ENCODE results near the gene RBSN. TPM values are rescaled to one million over a fixed set of nuclear protein-coding genes. Genes with fewer than 3 reads are reported as not detected.

RBSN gene
- total RNA-seq, 1 experiment from 2014 or later: 20.7 TPM

- no peaks in the 10 kb centered on the region for H3K9me2 ChIP-seq (ENCODE audit: insufficient read depth)
- H3K4me2 ChIP-seq: no peak overlapping the region
- no peak overlapping the region for H2AFZ ChIP-seq
- no peaks in the 10 kb centered on the region for H4K20me1 ChIP-seq (ENCODE audit: insufficient read depth)
- intact Hi-C loops (cut with micrococcal nuclease; ENCODE audit: unreplicated experiment): loop anchor here (10.0 kb wide), 1 partner anchor 291 kb away; no protein-coding TSS in a partner anchor
- H3K79me2 ChIP-seq (ENCODE audit: low read depth): no peaks in the 10 kb centered on the region
- no peak overlapping the region for H3K27ac ChIP-seq
- no peaks in the 10 kb centered on the region for H3K4me1 ChIP-seq (replicated peaks; ENCODE audit: insufficient read depth)
- DNase-seq: no peak
- TF ChIP-seq EZH2 (IDR thresholded peaks at IDR 0.05; ENCODE audit: low read depth) (no peak), CTCF (conservative IDR thresholded peaks at IDR 0.05) (no peak)
- no peaks in the 10 kb centered on the region for H3K9me3 ChIP-seq (ENCODE audit: insufficient read depth, low read depth)
- H3F3A ChIP-seq (ENCODE audit: insufficient read depth, low read depth): no peaks in the 10 kb centered on the region
- H3K4me3 ChIP-seq: no peak overlapping the region
- BruUV-seq (replicated peaks): no TSS peak
- ChIA-PET POLR2A (ENCODE audit: unreplicated experiment) (no interaction called here), CTCF (no interaction called here)
- H3K36me3 ChIP-seq (ENCODE audit: low read depth): no peaks in the 10 kb centered on the region
- H3K27me3 ChIP-seq (ENCODE audit: insufficient read depth, low read depth): peaks cover 11% of the 10 kb centered on the region; the same call in 1 of the 2 replicates
These were observed 14.9 kb upstream of the RBSN start for GRCh38 chr3:15113884-15114283.

GRCh38 chr3:15113471-15113870 lies 14.5 kb upstream of the RBSN start:
- no peaks in the 10 kb centered on the region for H4K20me1 ChIP-seq (ENCODE audit: insufficient read depth)
- H3K36me3 ChIP-seq (ENCODE audit: low read depth): no peaks in the 10 kb centered on the region
- BruUV-seq (replicated peaks): no TSS peak
- no peak overlapping the region for H3K27ac ChIP-seq
- H3K79me2 ChIP-seq (ENCODE audit: low read depth): no peaks in the 10 kb centered on the region
- no peak overlapping the region for H3K4me3 ChIP-seq
- no peak overlapping the region for H3K4me2 ChIP-seq
- H2AFZ ChIP-seq: no peak overlapping the region
- ChIA-PET CTCF (no interaction called here), POLR2A (ENCODE audit: unreplicated experiment) (no interaction called here)
- TF ChIP-seq EZH2 (IDR thresholded peaks at IDR 0.05; ENCODE audit: low read depth) (no peak), CTCF (conservative IDR thresholded peaks at IDR 0.05) (no peak)
- no peaks in the 10 kb centered on the region for H3K9me2 ChIP-seq (ENCODE audit: insufficient read depth)
- H3K9me3 ChIP-seq (ENCODE audit: insufficient read depth, low read depth): no peaks in the 10 kb centered on the region
- intact Hi-C loops (cut with micrococcal nuclease; ENCODE audit: unreplicated experiment): loop anchor here (10.0 kb wide), 1 partner anchor 291 kb away; no protein-coding TSS in a partner anchor
- DNase-seq: no peak
- no peaks in the 10 kb centered on the region for H3K4me1 ChIP-seq (replicated peaks; ENCODE audit: insufficient read depth)
- no peaks in the 10 kb centered on the region for H3F3A ChIP-seq (ENCODE audit: insufficient read depth, low read depth)
- H3K27me3 ChIP-seq (ENCODE audit: insufficient read depth, low read depth): peaks cover 11% of the 10 kb centered on the region; the same call in 1 of the 2 replicates

- ChIA-PET CTCF (interaction anchor here (0.6 kb wide), 1 partner anchor 11 kb away, joined by 9 read pairs; no protein-coding TSS in a partner anchor), POLR2A (ENCODE audit: unreplicated experiment) (no interaction called here)
- BruUV-seq (replicated peaks): no TSS peak
- Histone ChIP-seq H3F3A (ENCODE audit: insufficient read depth, low read depth) (no peaks in the 10 kb centered on the region), H3K27me3 (ENCODE audit: insufficient read depth, low read depth) (peaks cover 11% of the 10 kb centered on the region; the same call in 1 of the 2 replicates), H3K4me3 (no peak overlapping the region), H3K79me2 (ENCODE audit: low read depth) (no peaks in the 10 kb centered on the region), H4K20me1 (ENCODE audit: insufficient read depth) (no peaks in the 10 kb centered on the region), H3K9me3 (ENCODE audit: insufficient read depth, low read depth) (no peaks in the 10 kb centered on the region), H3K4me2 (no peak overlapping the region), H3K4me1 (replicated peaks; ENCODE audit: insufficient read depth) (no peaks in the 10 kb centered on the region), H3K9me2 (ENCODE audit: insufficient read depth) (no peaks in the 10 kb centered on the region), H3K27ac (no peak overlapping the region), H3K36me3 (ENCODE audit: low read depth) (no peaks in the 10 kb centered on the region), H2AFZ (no peak overlapping the region)
- intact Hi-C loops (cut with micrococcal nuclease; ENCODE audit: unreplicated experiment): loop anchor here (10.0 kb wide), 1 partner anchor 293 kb away; no protein-coding TSS in a partner anchor
- TF ChIP-seq EZH2 (IDR thresholded peaks at IDR 0.05; ENCODE audit: low read depth): no peak
- no peak for TF ChIP-seq CTCF (conservative IDR thresholded peaks at IDR 0.05)
- no peak for DNase-seq
These were observed 13.1 kb upstream of the RBSN start for GRCh38 chr3:15112011-15112410.

All from PC-9 (cell line).